ENCODE measurements around the gene BTRC. TPM values are rescaled to one million over a fixed set of nuclear protein-coding genes. Genes with fewer than 3 reads are reported as not detected.

Gene BTRC
- total and polyA plus RNA-seq, 10 of the 15 experiments (the other 5 are each of a cell fraction or from before 2014, with no cell fraction given): 2.2 to 18.6 (median 8.6) TPM

DNA sequence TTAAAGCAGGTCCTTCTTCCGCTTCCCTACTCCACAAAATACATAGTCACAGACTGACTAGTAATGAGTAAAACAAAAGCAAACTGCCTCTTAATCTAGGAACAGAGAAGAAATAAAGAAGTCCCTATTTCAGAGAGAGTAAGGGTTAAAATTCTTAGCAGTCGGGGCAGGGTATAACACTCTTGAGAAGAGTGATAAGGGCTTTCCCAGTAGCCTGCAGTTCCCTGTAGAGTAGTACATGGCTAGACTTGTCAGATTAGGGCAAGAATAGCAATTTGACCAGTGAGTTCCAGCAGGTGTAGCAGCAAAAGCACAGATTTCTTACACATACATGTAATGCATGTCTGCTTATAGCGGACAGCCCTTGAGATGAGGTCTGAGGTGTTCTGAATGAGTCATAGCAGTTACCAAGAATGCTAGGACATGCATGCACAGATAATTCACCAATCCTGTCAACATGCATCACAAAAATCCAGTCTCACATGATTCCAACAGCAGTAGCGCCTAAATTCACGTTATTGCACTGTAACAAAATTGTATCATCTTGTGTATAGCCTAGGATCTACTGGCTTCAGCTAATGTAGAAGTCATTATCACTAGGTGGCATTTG lies 40.7 kb downstream of the BTRC start:
- ChIA-PET POLR2A (no interaction called here), CTCF (interaction anchor here (0.6 kb wide), 1 partner anchor 1021 kb away, joined by 3 read pairs; no protein-coding TSS in a partner anchor), SMC1A (ENCODE audit: uncharacterized antibody, unreplicated experiment) (no interaction called here), RAD21 (ENCODE audit: unreplicated experiment) (no interaction called here)
- Histone ChIP-seq H4K20me1 (ENCODE audit: control insufficient read depth, insufficient read depth) (no peaks in the 10 kb centered on the region), H3K9me3 (replicated peaks; ENCODE audit: control insufficient read depth, insufficient read depth, low read length) (no peaks in the 10 kb centered on the region), H3K27me3 (replicated peaks in 1 of 2; ENCODE audit: control insufficient read depth in 2 of 2, insufficient read depth in 2 of 2, low read length in 1 of 2) (no peaks in the 10 kb centered on the region), H3K79me2 (ENCODE audit: control insufficient read depth, insufficient read depth, low read length) (no peaks in the 10 kb centered on the region), H3K4me3 (no peak overlapping the region), H3K4me2 (ENCODE audit: control insufficient read depth, insufficient read depth) (no peak overlapping the region), H3K27ac (ENCODE audit: control insufficient read depth, insufficient read depth) (no peak overlapping the region), H2AFZ (ENCODE audit: control insufficient read depth, low read depth, low read length) (no peak overlapping the region), H3K4me1 (ENCODE audit: control insufficient read depth, insufficient read depth, low read length) (no peaks in the 10 kb centered on the region), H3K36me3 (ENCODE audit: control insufficient read depth in 2 of 2, insufficient read depth in 2 of 2, low read length in 1 of 2) (no peaks in the 10 kb centered on the region), H3K9ac (ENCODE audit: control insufficient read depth, insufficient read depth, low read length) (no peak overlapping the region)
- FAIRE-seq (no peak), ATAC-seq (no peak; the same call in 2 of the 3 replicates), DNase-seq (ENCODE audit: low read depth, low spot score) (no peak)
- BruUV-seq (replicated peaks): no TSS peak
- intact Hi-C loops (cut with micrococcal nuclease; ENCODE audit: unreplicated experiment): no loop called here
- WGBS (ENCODE audit: insufficient coverage, insufficient replicate concordance, low lambda C conversion rate, missing lambda C conversion rate): 89% methylated on average over 5 of the region's 5 CpGs
- TF ChIP-seq RUNX3 (IDR thresholded peaks at IDR 0.05; ENCODE audit: low read length): no peak
- TF ChIP-seq NBN (IDR thresholded peaks at IDR 0.05): no peak
- no peak for TF ChIP-seq E4F1 (IDR thresholded peaks at IDR 0.05; ENCODE audit: borderline replicate concordance, partially characterized antibody)
- no peak for TF ChIP-seq BMI1 (IDR thresholded peaks at IDR 0.05; ENCODE audit: borderline replicate concordance)
- no peak for TF ChIP-seq KLF5 (IDR thresholded peaks at IDR 0.05; ENCODE audit: partially characterized antibody)
- TF ChIP-seq RELA (IDR thresholded peaks at IDR 0.05; ENCODE audit: borderline replicate concordance, partially characterized antibody): no peak
- TF ChIP-seq FOXK2 (IDR thresholded peaks at IDR 0.05): no peak
- no peak for TF ChIP-seq CBFB (IDR thresholded peaks at IDR 0.05; ENCODE audit: low read depth)
- in situ Hi-C loops (cut with MboI): no loop called here

Measured in GM12878 (cell line).